Measurements from ENCODE around the gene NOL9.

The NOL9 gene

DNA sequence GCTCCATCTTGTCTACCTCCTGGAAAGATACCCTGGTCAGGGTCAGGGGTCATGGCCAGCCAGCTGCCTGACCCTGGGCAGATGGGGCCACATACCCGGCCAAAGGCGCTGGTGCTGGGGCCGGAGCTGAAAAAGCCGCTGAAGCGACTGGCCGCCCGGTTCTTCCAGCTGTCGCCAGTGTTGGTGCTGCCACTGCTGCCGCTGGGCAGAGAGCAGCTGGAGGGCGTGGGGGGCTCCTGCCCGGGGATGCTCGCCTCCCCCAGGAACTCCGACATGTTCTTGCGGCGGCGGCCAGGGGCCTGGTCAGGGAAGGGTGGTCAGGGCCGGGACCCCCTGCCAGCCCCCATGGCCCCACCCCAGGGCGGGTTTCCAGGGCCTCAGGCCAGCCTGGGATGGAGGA, 81.2 kb downstream of the NOL9 start:
- in situ Hi-C loops (cut with MboI; ENCODE audit: low sequenced_read_pairs) = no loop called here

DNA sequence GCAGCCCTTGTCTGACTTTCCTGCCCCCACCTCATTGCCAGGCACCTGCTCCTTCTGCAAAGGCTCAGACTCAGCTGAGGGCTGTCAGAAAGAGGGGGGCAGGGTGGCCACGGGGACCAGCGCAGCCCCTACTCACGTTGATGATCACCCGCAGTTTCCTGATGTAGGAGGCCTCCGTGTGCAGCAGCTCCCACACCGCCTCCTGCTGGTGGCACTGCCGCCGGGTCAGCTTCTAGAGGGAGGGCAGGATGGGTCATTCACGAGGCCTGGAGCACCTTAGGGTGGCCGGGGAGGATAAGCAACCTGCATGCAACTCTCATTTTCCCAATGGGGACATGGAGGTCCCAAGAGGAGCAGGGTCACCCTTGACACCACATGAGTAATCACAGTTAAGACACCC, 81.9 kb downstream of the NOL9 start:
- in situ Hi-C loops (cut with MboI; ENCODE audit: low sequenced_read_pairs) = no loop called here

DNA sequence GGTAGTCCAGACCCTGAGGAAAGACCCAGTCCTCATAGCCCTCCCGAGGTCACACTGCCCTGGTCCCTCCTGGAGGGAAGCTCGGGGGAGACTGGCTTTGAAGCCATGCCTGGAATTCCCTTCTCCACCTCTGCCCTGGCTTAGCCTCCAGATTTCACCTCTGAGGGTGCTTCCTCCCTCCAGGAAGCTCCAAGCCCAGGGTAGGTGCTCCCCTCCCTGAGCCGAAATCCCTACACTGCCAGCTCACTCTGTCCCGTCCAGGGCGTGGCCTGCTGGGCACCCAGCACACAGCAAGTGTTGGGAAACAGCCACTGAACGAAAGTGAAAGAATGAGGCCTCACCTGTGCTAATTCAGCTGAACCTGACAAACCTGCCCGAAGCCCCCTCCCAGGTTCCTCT, 82.3 kb downstream of the NOL9 start:
- in situ Hi-C loops (cut with MboI; ENCODE audit: low sequenced_read_pairs) = no loop called here
